Adrenal gland (tissue), 12 donors: ENCODE measurements around the gene MXRA8. TPM values are rescaled to one million over a fixed set of nuclear protein-coding genes. Genes with fewer than 3 reads are reported as not detected.

ENCODE experiments used
- DNase-seq, 7 donors: peaks; one replicate each; pipeline ENCODE4 v3.0.0-alpha.2; 2019 to 2020
- H3K27ac ChIP-seq, 5 donors: fragments of 200-600 bp; sonication (generic) in 4 of 5; 1 replicate in 3 of 5; 2 replicates in 2 of 5; pipeline versions ENCODE4 v1.5.1 to v1.8.0; 2016 to 2020; ENCODE audit warnings: mild to moderate bottlenecking in 1 of 5
- H3K27me3 ChIP-seq: fragments of 200-600 bp; 2 replicates; pipeline ENCODE4 v1.8.0; 2021
- H3K36me3 ChIP-seq, 2 donors: fragments of 200-600 bp; replicated peaks in 1 of 2; 1 replicate in 1 of 2; 2 replicates in 1 of 2; pipeline versions ENCODE4 v1.5.1 to v1.8.0; 2018 to 2022
- H3K4me1 ChIP-seq, 2 donors: fragments of 200-600 bp; replicated peaks in 1 of 2; 1 replicate in 1 of 2; 2 replicates in 1 of 2; pipeline versions ENCODE4 v1.5.1 to v1.8.0; 2018 to 2021
- H3K4me3 ChIP-seq, 4 donors: fragments of 200-600 bp; sonication (generic) in 3 of 4; one replicate each; pipeline ENCODE4 v1.5.1; 2016 to 2018
- H3K9me3 ChIP-seq, 3 donors: fragments of 200-600 bp; sonication (generic) in 1 of 3; replicated peaks in 1 of 3; 1 replicate in 2 of 3; 2 replicates in 1 of 3; pipeline versions ENCODE4 v1.5.1 to v1.8.0; 2016 to 2021
- POLR2A ChIP-seq, 2 donors: fragments of 450-650 bp; IDR thresholded peaks; one replicate each; pipeline ENCODE4 v1.6.1; 2017; ENCODE audit warnings: antibody characterized with exemption in 2 of 2, mild to moderate bottlenecking in 2 of 2, moderate library complexity in 1 of 2
- WGBS, 4 donors: extraction: QIAGEN DNeasy Blood & Tissue Kit in 2 of 4; methylation state at CpG; one replicate each; pipeline versions ENCODE4 v1.1.5 to v1.1.7; 2013 to 2017; 5-methylcytosine and 5-hydroxymethylcytosine counted together
- intact Hi-C, 2 donors: fragments of 100-400 bp; cut with DNase I; formaldehyde crosslinking; loops; one replicate each; pipeline versions ENCODE4 v1.14.1 to v1.15.0; 2022 to 2023
- polyA plus RNA-seq, 3 donors: library from polyadenylated mRNA; stranded (reverse); fragments of 200-250 nt in 2 of 3; fragments of 350-450 nt in 1 of 3; fragmentation: Illumina TruSeq in 1 of 3; extraction: RNeasy Lipid Tissue Mini Kit (QIAGEN cat#74804) in 1 of 3; gene quantifications; one replicate each; pipeline ENCODE4 v1.2.3, GENCODE V29; 2013 to 2014
- total RNA-seq, 9 donors: library from RNA; depleted of rRNA in 4 of 9; stranded (reverse); fragments of >200 nt in 4 of 9; fragments of 120-200 nt in 1 of 9; fragmentation: NEBNext Ultra II Directional in 1 of 9; extraction: Animal tissue kit (Norgen Biotek cat#: 25700) in 1 of 9; gene quantifications; one replicate each; pipeline versions ENCODE4 v1.1.0 to v1.2.4, GENCODE V29; 2013 to 2023
- TF ChIP-seq, protein P1 (sequence below), 6 experiments: fragments of 450-650 bp in 4 of 6; fragments of 200-600 bp in 2 of 6; sonication (generic) in 1 of 6; IDR thresholded peaks; 1 replicate in 5 of 6; 2 replicates in 1 of 6; pipeline versions ENCODE4 v1.5.1 to v1.8.0; 2016 to 2021; ENCODE audit warnings: antibody characterized with exemption in 6 of 6, mild to moderate bottlenecking in 2 of 6, moderate library complexity in 1 of 6
- donor health status: healthy with polysubstance abuse.
- donor health status: Bipolar disorder and iron deficiency.
- donor health status: DM: yes; HTN: yes; CAD: no.
- donor health status: DM: no; HTN: no; CAD: no.
- donor health status: DM: no; HTN: no; CAD: no.
- donor health status: DM: yes; HTN: yes; CAD: no.

MXRA8 gene
- total and polyA plus RNA-seq, 12 donors: 8.4 to 104 (median 46.6) TPM

DNA sequence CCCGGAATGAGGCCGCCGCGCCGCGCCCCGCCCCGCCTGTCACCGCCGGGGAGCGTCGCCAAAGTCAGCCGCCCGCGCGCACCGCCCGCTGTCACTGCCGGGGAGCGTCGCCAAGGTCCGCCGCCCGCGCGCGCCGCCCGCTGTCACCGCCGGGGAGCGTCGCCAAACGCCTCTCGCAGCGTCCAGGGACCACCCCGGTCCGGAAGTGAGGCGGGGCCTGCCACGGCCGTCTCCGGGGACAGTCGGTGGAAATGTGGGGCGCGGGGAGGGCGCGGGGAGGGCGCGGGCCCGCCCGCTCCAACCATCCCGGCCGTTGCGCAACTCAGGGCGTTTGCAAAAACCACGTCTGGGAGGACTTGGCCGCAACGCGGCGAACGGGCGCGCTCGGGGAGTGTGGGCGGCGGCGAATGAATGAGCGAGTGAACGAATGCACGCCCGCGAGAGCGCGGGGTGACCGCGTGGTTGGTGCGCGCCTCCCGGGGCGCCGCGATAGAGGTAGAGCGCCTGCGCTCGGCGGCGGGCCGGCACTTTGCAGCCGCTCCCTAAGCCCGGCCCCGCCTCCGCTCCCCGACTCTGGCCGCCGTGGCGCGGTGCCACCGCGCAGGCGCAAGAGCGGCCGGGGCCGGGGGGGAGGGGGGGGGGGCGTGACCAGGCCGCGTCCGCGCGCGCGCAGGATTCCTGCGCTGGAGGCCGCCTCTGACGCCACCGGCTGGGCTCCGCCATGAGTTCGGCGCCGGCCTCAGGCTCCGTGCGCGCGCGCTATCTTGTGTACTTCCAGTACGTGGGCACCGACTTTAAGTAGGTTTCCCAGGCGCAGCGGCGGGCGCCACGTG lies 50.2 kb downstream of the MXRA8 start, which contains the start of the genes ACAP3 and PUSL1:
TSS of gene ACAP3 (minus strand) at position 8 of the 833 bp plus-strand sequence. CDS start 115 bp downstream, outside the sequence.
TSS of gene PUSL1 (plus strand) at position 675 of the 833 bp plus-strand sequence. CDS start at position 722, 47 bp downstream.
- Histone ChIP-seq H3K36me3 (peaks cover 0 to 32% of the 10 kb centered on the region in 2 donors), H3K4me1 (peaks cover 40 to 45% of the 10 kb centered on the region in 2 donors), H3K9me3 (no peaks in the 10 kb centered on the region), H3K27ac (peak within 1 kb of the TSS; percentile 79 to 97 (median 95)), H3K27me3 (no peaks in the 10 kb centered on the region), H3K4me3 (peak within 1 kb of the TSS; percentile 62 to 97 (median 82))
- DNase-seq: peak; percentile 85 to 93 (median 89)
- intact Hi-C loops: no loop called here
- peak in 1 of 2 donors; percentile 53 for TF ChIP-seq POLR2A (IDR thresholded peaks at IDR 0.05)
- TF ChIP-seq, protein P1, sequence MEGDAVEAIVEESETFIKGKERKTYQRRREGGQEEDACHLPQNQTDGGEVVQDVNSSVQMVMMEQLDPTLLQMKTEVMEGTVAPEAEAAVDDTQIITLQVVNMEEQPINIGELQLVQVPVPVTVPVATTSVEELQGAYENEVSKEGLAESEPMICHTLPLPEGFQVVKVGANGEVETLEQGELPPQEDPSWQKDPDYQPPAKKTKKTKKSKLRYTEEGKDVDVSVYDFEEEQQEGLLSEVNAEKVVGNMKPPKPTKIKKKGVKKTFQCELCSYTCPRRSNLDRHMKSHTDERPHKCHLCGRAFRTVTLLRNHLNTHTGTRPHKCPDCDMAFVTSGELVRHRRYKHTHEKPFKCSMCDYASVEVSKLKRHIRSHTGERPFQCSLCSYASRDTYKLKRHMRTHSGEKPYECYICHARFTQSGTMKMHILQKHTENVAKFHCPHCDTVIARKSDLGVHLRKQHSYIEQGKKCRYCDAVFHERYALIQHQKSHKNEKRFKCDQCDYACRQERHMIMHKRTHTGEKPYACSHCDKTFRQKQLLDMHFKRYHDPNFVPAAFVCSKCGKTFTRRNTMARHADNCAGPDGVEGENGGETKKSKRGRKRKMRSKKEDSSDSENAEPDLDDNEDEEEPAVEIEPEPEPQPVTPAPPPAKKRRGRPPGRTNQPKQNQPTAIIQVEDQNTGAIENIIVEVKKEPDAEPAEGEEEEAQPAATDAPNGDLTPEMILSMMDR (IDR thresholded peaks at IDR 0.05): peak in 2 of 6 experiments; percentile 13 to 16
- WGBS, 4 donors: 1% methylated on average over 105 to 122 of the region's 131 CpGs; no CpG with 5 or more reads in 2 of the 4 donors

DNA sequence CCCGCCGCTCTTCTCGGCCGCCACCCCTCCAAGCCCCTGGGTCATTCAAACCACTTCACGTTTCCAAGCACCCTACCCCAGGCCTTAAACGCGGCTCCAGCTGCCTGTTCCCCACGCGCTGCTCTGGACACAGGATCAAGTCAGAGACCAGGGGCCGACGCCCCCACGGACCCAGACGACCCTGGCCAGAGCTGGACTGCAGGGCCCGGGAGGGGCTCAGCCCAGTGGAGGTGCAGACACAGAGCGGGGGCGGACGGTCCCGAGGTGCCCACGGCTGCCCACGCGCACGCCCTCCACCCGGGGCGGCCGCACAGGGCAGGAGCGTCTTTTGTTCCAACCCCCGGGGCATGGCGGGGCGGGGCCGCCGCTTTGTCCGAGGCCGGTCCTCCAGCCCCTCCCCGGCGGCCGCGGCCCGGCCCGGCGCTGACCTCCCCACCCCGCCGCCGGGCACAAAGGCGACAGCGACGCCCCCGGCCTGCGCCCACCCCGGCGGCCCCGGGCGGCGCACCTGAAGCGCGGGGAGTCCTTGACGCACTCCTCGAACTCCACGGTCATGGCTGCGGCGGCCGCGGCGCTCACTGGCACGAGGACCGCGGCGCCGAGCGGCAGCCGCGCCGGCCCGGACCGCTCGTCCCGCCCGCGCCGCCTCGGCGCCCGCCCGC lies 51.0 kb downstream of the MXRA8 start:
- peaks cover 40 to 45% of the 10 kb centered on the region in 2 donors for H3K4me1 ChIP-seq
- 0 to 2% (median 1%) methylated on average over 10 to 80 of the region's 83 CpGs for WGBS, 4 donors
- intact Hi-C loops: no loop called here

DNA sequence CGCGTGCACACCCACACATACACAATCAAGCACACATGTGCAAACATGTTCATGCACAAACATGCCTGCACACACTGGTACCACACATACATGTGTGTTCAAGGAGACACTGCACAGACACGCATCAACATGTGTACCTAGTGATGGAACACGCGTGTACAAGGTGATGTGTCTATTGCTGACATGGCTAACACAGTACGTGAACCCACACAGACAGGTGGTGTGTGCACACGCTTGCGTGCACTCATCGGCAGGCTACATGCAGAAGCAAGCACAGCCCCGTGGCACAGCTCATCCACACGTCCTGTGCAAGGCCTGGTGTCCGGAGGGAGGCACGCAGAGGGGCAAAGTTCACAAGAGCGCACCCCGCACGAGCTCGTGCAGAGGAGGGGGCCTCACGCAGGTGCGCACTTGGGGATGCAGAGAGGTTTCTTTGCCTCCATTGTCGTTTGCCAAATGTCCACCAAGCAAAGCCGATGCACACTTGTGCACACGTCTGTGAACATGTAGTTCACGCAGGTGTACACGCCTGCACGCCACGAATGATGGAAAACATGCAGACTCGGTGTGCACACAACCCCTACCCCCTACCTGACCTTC lies 51.6 kb downstream of the MXRA8 start:
- Histone ChIP-seq H3K27ac (peak overlapping the region in 1 of 5 donors; percentile 96), H3K9me3 (no peaks in the 10 kb centered on the region), H3K27me3 (no peaks in the 10 kb centered on the region), H3K4me1 (peaks cover 40 to 45% of the 10 kb centered on the region in 2 donors), H3K4me3 (peak overlapping the region in 3 of 4 donors; percentile 32 to 97 (median 56)), H3K36me3 (peaks cover 0 to 19% of the 10 kb centered on the region in 2 donors)
- 28 to 50% (median 33%) methylated on average over 12 to 27 of the region's 27 CpGs for WGBS, 4 donors
- intact Hi-C loops: no loop called here
- TF ChIP-seq, protein P1 (IDR thresholded peaks at IDR 0.05): no peak
- TF ChIP-seq POLR2A (IDR thresholded peaks at IDR 0.05): no peak
- DNase-seq: no peak

More for the DNA sequence above, 51.0 kb downstream of the MXRA8 start:
- Histone ChIP-seq H3K27me3 (no peaks in the 10 kb centered on the region), H3K27ac (peak overlapping the region in 4 of 5 donors; percentile 4 to 96 (median 87)), H3K36me3 (peaks cover 0 to 25% of the 10 kb centered on the region in 2 donors), H3K4me3 (peak overlapping the region in 3 of 4 donors; percentile 32 to 97 (median 56)), H3K9me3 (no peaks in the 10 kb centered on the region)
- DNase-seq: peak in 4 of 7 donors; percentile 44 to 61 (median 48)
- TF ChIP-seq, protein P1 (IDR thresholded peaks at IDR 0.05): no peak
- peak; percentile 49 to 51 for TF ChIP-seq POLR2A (IDR thresholded peaks at IDR 0.05)
